Esophagus squamous epithelium (tissue), 5 donors: ENCODE results near the gene IL11. TPM values are rescaled to one million over a fixed set of nuclear protein-coding genes. Genes with fewer than 3 reads are reported as not detected.
"Not testable (repeated sequence)": the region's sequence is repeated elsewhere in the genome, so short reads cannot be mapped to it uniquely, and the experiment has no call there.

Experiments
- DNase-seq: peaks from one replicate; lab custom pipeline; 2025; lab: John Stamatoyannopoulos, UW
- H3K27ac ChIP-seq, 4 donors: fragments of 200-600 bp; sonication (generic); one replicate each; pipeline ENCODE4 v1.5.1; 2016 to 2019; ENCODE audit warnings: mild to moderate bottlenecking in 1 of 4
- H3K27me3 ChIP-seq, 4 donors: fragments of 200-600 bp; sonication (generic); 1 replicate in 3 of 4; 2 replicates in 1 of 4; pipeline versions ENCODE4 v1.5.1 to v1.6.0; 2017 to 2021; ENCODE audit warnings: antibody characterized with exemption in 1 of 4
- H3K36me3 ChIP-seq, 3 donors: fragments of 200-600 bp; sonication (generic); one replicate each; pipeline ENCODE4 v1.5.1; 2016 to 2019
- H3K4me1 ChIP-seq, 3 donors: fragments of 200-600 bp; sonication (generic); one replicate each; pipeline ENCODE4 v1.5.1; 2017 to 2019
- H3K4me3 ChIP-seq, 4 donors: fragments of 200-600 bp; sonication (generic); 1 replicate in 3 of 4; 2 replicates in 1 of 4; pipeline ENCODE4 v1.5.1; 2016 to 2019; ENCODE audit warnings: mild to moderate bottlenecking in 2 of 4, moderate library complexity in 1 of 4
- H3K9me3 ChIP-seq, 3 donors: fragments of 200-600 bp; sonication (generic); one replicate each; pipeline ENCODE4 v1.5.1; 2016 to 2019
- CTCF ChIP-seq, 6 experiments: fragments of 450-650 bp in 4 of 6; fragments of 200-600 bp in 2 of 6; sonication (generic) in 2 of 6; IDR thresholded peaks; one replicate each; pipeline ENCODE4 v1.5.1; 2016 to 2019; ENCODE audit warnings: antibody characterized with exemption in 6 of 6, mild to moderate bottlenecking in 4 of 6, moderate library complexity in 4 of 6
- POLR2A ChIP-seq, 4 donors: fragments of 450-650 bp; IDR thresholded peaks; one replicate each; pipeline ENCODE4 v1.6.1; 2017; ENCODE audit warnings: antibody characterized with exemption in 4 of 4, mild to moderate bottlenecking in 4 of 4, moderate library complexity in 3 of 4
- WGBS, 2 donors: methylation state at CpG; one replicate each; pipeline ENCODE4 v1.1.5; 2018; 5-methylcytosine and 5-hydroxymethylcytosine counted together
- intact Hi-C: fragments of 100-400 bp; cut with DNase I; formaldehyde crosslinking; loops from one replicate; pipeline ENCODE4 v1.15.0; 2022
- total RNA-seq, 4 donors: library from RNA; depleted of rRNA; stranded (reverse); fragments of >200 nt; gene quantifications; one replicate each; pipeline ENCODE4 v1.1.0, GENCODE V29; 2016
- donor health status: DM: yes; HTN: yes; CAD: no.

The IL11 gene
- total RNA-seq, 4 donors from 2014 or later, result not detected

- Histone ChIP-seq H3K27ac (peak overlapping the region; percentile 97 to 99 (median 99)), H3K27me3 (no peaks in the 10 kb centered on the region), H3K4me3 (peak overlapping the region; percentile 85 to 100 (median 96)), H3K9me3 (no peaks in the 10 kb centered on the region), H3K36me3 (peaks cover 5 to 27% (median 7%) of the 10 kb centered on the region in 3 donors), H3K4me1 (peaks cover 17 to 44% (median 18%) of the 10 kb centered on the region in 3 donors)
- TF ChIP-seq CTCF (IDR thresholded peaks at IDR 0.05), result no peak
- TF ChIP-seq POLR2A (IDR thresholded peaks at IDR 0.05), result no peak
- no peak for DNase-seq
- intact Hi-C loops, result no loop called here
- WGBS, 2 donors, result 50 to 68% methylated on average over 7 to 8 of the region's 9 CpGs
Observed at GRCh38 chr19:55408533-55408872, 38.2 kb upstream of the IL11 start.

- Histone ChIP-seq H3K27ac (peak overlapping the region; percentile 97 to 99 (median 99)), H3K9me3 (no peaks in the 10 kb centered on the region), H3K4me3 (peak overlapping the region; percentile 85 to 100 (median 96)), H3K4me1 (peaks cover 17 to 50% (median 21%) of the 10 kb centered on the region in 3 donors), H3K27me3 (no peaks in the 10 kb centered on the region), H3K36me3 (peaks cover 7 to 32% (median 12%) of the 10 kb centered on the region in 3 donors)
- TF ChIP-seq POLR2A (IDR thresholded peaks at IDR 0.05) (no peak), CTCF (IDR thresholded peaks at IDR 0.05) (peak in 1 of 6 experiments; percentile 20)
- peak; percentile 97 for DNase-seq
- WGBS, 2 donors, result 0% methylated on average over 26 to 49 of the region's 72 CpGs
- intact Hi-C loops, result no loop called here
Observed at GRCh38 chr19:55407800-55408532, 37.7 kb upstream of the IL11 start.

- peak in 3 of 4 donors; percentile 22 to 98 (median 92) for TF ChIP-seq POLR2A (IDR thresholded peaks at IDR 0.05)
- peak in 1 of 6 experiments; percentile 9 for TF ChIP-seq CTCF (IDR thresholded peaks at IDR 0.05)
- H3K9me3 ChIP-seq, DNase-seq, H3K27me3 ChIP-seq, intact Hi-C loops: not testable (repeated sequence)
- Histone ChIP-seq H3K27ac (peak within 1 kb of the TSS; percentile 97 to 99 (median 99)), H3K36me3 (peaks cover 12 to 37% (median 16%) of the 10 kb centered on the region in 3 donors), H3K4me1 (peaks cover 21 to 55% (median 26%) of the 10 kb centered on the region in 3 donors), H3K4me3 (peak within 1 kb of the TSS; percentile 85 to 100 (median 96))
- WGBS, 2 donors, result no CpG with 5 or more reads among the region's 36 CpGs
Observed at GRCh38 chr19:55407550-55407799, 37.2 kb upstream of the IL11 start, which contains the start of gene UBE2S. UBE2S (minus strand) TSS chr19:55407788; CDS start chr19:55407589, 199 bp downstream.

- peaks cover 17 to 42% (median 20%) of the 10 kb centered on the region in 3 donors for H3K36me3 ChIP-seq
- H3K4me1 ChIP-seq, result peaks cover 25 to 60% (median 30%) of the 10 kb centered on the region in 3 donors
- H3K27me3 ChIP-seq, result no peaks in the 10 kb centered on the region
- H3K27ac ChIP-seq, result peak overlapping the region; percentile 97 to 99 (median 99)
- WGBS, 2 donors, result 13 to 32% methylated on average over 4 to 19 of the region's 35 CpGs
- TF ChIP-seq POLR2A (IDR thresholded peaks at IDR 0.05) (no peak), CTCF (IDR thresholded peaks at IDR 0.05) (no peak)
- no peaks in the 10 kb centered on the region for H3K9me3 ChIP-seq
- intact Hi-C loops, result no loop called here
- DNase-seq, result no peak
- H3K4me3 ChIP-seq, result peak overlapping the region; percentile 85 to 100 (median 96)
Observed at GRCh38 chr19:55406826-55407549, 36.7 kb upstream of the IL11 start.
